ENCODE data around the gene GPRC6A.

GRCh38 chr6:116763906-116764628 is 64.8 kb downstream of the GPRC6A start:
- no peak for TF ChIP-seq CTCF (IDR thresholded peaks at IDR 0.05)
- TF ChIP-seq POLR2A (IDR thresholded peaks at IDR 0.05) = no peak

Data from heart left ventricle (tissue), 13 donors.